ENCODE results near the gene DUSP7.

The DUSP7 gene

DNA sequence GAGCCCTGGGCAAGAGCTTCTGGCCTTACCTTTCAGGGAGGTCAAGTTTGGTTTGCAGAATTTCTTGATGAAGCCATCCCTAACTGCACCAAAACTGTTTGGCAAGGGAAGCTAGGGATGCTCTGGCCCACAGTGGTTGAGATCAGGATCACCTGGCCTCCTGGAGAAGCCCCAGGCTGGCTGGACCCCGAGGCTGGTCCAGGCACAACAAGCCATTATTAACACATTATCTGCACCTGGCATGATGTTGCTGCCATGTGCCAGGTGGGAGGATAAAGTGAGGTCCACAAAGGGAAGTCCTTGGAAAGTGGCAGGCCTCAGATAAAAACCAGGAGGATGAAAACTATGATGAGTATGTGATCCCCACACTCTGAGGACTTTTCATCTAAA, 35.9 kb upstream of the DUSP7 start:
- Histone ChIP-seq H3K4me3 (ENCODE audit: low read length in 2 of 2) (no peak overlapping the region), H3K4me1 (ENCODE audit: control insufficient read depth, insufficient read depth, low read length) (peaks cover 18% of the 10 kb centered on the region), H3K9me3 (ENCODE audit: control insufficient read depth in 2 of 2, low read length in 2 of 2) (no peaks in the 10 kb centered on the region), H3K27ac (ENCODE audit: low read length) (no peak overlapping the region), H3K36me3 (ENCODE audit: control insufficient read depth in 2 of 2, insufficient read depth in 2 of 2, low read length in 2 of 2) (no peaks in the 10 kb centered on the region), H3K9ac (ENCODE audit: low read length in 2 of 2) (no peak overlapping the region), H3K27me3 (ENCODE audit: control insufficient read depth in 1 of 2, insufficient read depth in 2 of 2, low read length in 2 of 2) (no peaks in the 10 kb centered on the region)

- Histone ChIP-seq H3K27me3 (ENCODE audit: control insufficient read depth in 1 of 2, insufficient read depth in 2 of 2, low read length in 2 of 2) (no peaks in the 10 kb centered on the region), H3K36me3 (ENCODE audit: control insufficient read depth in 2 of 2, insufficient read depth in 2 of 2, low read length in 2 of 2) (no peaks in the 10 kb centered on the region), H3K9me3 (ENCODE audit: control insufficient read depth in 2 of 2, low read length in 2 of 2) (no peaks in the 10 kb centered on the region), H3K27ac (ENCODE audit: low read length) (no peak overlapping the region), H3K4me3 (ENCODE audit: low read length in 2 of 2) (no peak overlapping the region), H3K4me1 (ENCODE audit: control insufficient read depth, insufficient read depth, low read length) (peaks cover 18% of the 10 kb centered on the region), H3K9ac (ENCODE audit: low read length in 2 of 2) (no peak overlapping the region)
Observed at GRCh38 chr3:52091586-52092270, 35.4 kb upstream of the DUSP7 start.

- Histone ChIP-seq H3K4me3 (ENCODE audit: low read length in 2 of 2) (no peak overlapping the region), H3K9ac (ENCODE audit: low read length in 2 of 2) (no peak overlapping the region), H3K27me3 (ENCODE audit: control insufficient read depth in 1 of 2, insufficient read depth in 2 of 2, low read length in 2 of 2) (no peaks in the 10 kb centered on the region), H3K27ac (ENCODE audit: low read length) (no peak overlapping the region), H3K9me3 (ENCODE audit: control insufficient read depth in 2 of 2, low read length in 2 of 2) (no peaks in the 10 kb centered on the region), H3K36me3 (ENCODE audit: control insufficient read depth in 2 of 2, insufficient read depth in 2 of 2, low read length in 2 of 2) (no peaks in the 10 kb centered on the region), H3K4me1 (ENCODE audit: control insufficient read depth, insufficient read depth, low read length) (peaks cover 18% of the 10 kb centered on the region)
Observed at GRCh38 chr3:52090933-52091468, 34.6 kb upstream of the DUSP7 start.

- Histone ChIP-seq H3K9ac (ENCODE audit: low read length in 2 of 2) (no peak overlapping the region), H3K4me1 (ENCODE audit: control insufficient read depth, insufficient read depth, low read length) (peaks cover 18% of the 10 kb centered on the region), H3K27ac (ENCODE audit: low read length) (no peak overlapping the region), H3K27me3 (ENCODE audit: control insufficient read depth in 1 of 2, insufficient read depth in 2 of 2, low read length in 2 of 2) (no peaks in the 10 kb centered on the region), H3K9me3 (ENCODE audit: control insufficient read depth in 2 of 2, low read length in 2 of 2) (no peaks in the 10 kb centered on the region), H3K4me3 (ENCODE audit: low read length in 2 of 2) (no peak overlapping the region), H3K36me3 (ENCODE audit: control insufficient read depth in 2 of 2, insufficient read depth in 2 of 2, low read length in 2 of 2) (no peaks in the 10 kb centered on the region)
Observed at GRCh38 chr3:52090131-52090932, 34.0 kb upstream of the DUSP7 start.

DNA sequence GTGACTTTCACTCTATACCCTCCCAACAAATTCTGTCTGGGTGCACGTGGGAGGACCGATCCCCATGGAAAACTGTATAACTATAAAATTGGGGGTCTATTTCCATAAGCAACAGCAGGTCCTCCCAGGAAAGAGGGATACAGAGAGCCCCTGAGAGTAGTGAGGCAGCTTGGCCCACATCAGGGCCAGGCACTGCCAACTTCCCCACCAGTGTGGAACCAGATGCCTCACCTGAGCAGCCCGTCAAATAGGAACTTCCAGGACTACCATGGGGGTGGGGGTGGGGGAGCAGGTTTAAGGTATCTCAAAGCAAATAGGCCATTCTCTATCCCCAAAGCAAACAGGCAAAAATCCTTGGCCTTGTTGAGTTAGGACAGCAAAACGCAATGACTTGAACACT, 33.3 kb upstream of the DUSP7 start:
- Histone ChIP-seq H3K4me3 (ENCODE audit: low read length in 2 of 2) (no peak overlapping the region), H3K36me3 (ENCODE audit: control insufficient read depth in 2 of 2, insufficient read depth in 2 of 2, low read length in 2 of 2) (no peaks in the 10 kb centered on the region), H3K4me1 (ENCODE audit: control insufficient read depth, insufficient read depth, low read length) (peaks cover 18% of the 10 kb centered on the region), H3K9me3 (ENCODE audit: control insufficient read depth in 2 of 2, low read length in 2 of 2) (no peaks in the 10 kb centered on the region), H3K9ac (ENCODE audit: low read length in 2 of 2) (no peak overlapping the region), H3K27ac (ENCODE audit: low read length) (peak overlapping the region; percentile 31), H3K27me3 (ENCODE audit: control insufficient read depth in 1 of 2, insufficient read depth in 2 of 2, low read length in 2 of 2) (no peaks in the 10 kb centered on the region)

DNA sequence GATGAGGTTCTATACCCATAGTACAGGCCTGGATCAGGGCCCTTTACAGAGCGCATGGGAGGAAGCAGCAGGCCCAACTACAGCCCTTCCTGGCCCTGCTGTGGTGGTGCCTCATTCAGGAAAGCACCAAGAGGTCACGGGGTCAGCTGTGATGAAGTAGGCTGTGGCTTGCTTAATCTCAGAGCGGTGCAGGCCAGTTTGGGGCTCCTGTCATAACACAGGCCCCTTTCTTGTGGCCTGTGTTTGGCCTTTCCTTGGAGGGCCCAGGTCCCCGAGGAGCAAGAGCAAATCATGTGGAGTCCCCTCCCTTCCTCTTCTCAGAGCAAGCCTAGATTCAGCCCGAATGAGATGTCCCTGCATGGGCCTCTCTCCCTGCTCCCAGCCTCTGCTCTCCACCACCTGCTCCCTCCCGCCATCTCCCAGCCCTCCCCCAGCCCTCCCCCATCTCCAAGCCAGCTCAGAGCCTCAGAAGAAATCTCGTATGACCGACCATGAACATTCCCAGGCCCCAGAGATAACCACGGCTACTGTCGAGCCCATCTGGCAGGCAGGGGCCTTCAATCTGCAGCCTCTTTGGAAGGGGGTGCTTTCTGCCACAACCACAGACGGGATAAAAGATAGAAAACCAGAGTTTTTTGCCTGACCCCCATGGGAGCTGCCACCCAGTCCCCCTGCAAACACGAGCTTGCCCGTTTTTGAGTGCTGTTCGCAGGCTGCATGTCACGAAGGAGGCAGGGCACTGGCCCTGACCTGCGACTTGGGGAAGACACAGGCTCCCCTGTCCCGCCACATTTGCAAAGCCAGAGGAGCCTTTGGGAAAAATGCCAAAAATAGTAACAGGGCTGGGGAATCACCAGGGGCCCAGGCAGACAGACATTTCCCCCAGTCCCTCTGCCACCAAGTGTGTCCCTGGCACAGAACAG, 32.3 kb upstream of the DUSP7 start:
- peaks cover 18% of the 10 kb centered on the region for H3K4me1 ChIP-seq (ENCODE audit: control insufficient read depth, insufficient read depth, low read length)

GRCh38 chr3:52087731-52088130, 31.4 kb upstream of the DUSP7 start:
- Histone ChIP-seq H3K4me3 (ENCODE audit: low read length in 2 of 2) (no peak overlapping the region), H3K9me3 (ENCODE audit: control insufficient read depth in 2 of 2, low read length in 2 of 2) (no peaks in the 10 kb centered on the region), H3K27ac (ENCODE audit: low read length) (no peak overlapping the region), H3K27me3 (ENCODE audit: control insufficient read depth in 1 of 2, insufficient read depth in 2 of 2, low read length in 2 of 2) (no peaks in the 10 kb centered on the region), H3K9ac (ENCODE audit: low read length in 2 of 2) (no peak overlapping the region), H3K36me3 (ENCODE audit: control insufficient read depth in 2 of 2, insufficient read depth in 2 of 2, low read length in 2 of 2) (no peaks in the 10 kb centered on the region), H3K4me1 (ENCODE audit: control insufficient read depth, insufficient read depth, low read length) (peaks cover 18% of the 10 kb centered on the region)

More for the DNA sequence above, 32.3 kb upstream of the DUSP7 start:
- Histone ChIP-seq H3K4me3 (ENCODE audit: low read length in 2 of 2) (no peak overlapping the region), H3K27me3 (ENCODE audit: control insufficient read depth in 1 of 2, insufficient read depth in 2 of 2, low read length in 2 of 2) (no peaks in the 10 kb centered on the region), H3K36me3 (ENCODE audit: control insufficient read depth in 2 of 2, insufficient read depth in 2 of 2, low read length in 2 of 2) (no peaks in the 10 kb centered on the region), H3K27ac (ENCODE audit: low read length) (no peak overlapping the region), H3K9ac (ENCODE audit: low read length in 2 of 2) (no peak overlapping the region), H3K9me3 (ENCODE audit: control insufficient read depth in 2 of 2, low read length in 2 of 2) (no peaks in the 10 kb centered on the region)

- Histone ChIP-seq H3K36me3 (ENCODE audit: control insufficient read depth in 2 of 2, insufficient read depth in 2 of 2, low read length in 2 of 2) (no peaks in the 10 kb centered on the region), H3K4me3 (ENCODE audit: low read length in 2 of 2) (no peak overlapping the region), H3K9me3 (ENCODE audit: control insufficient read depth in 2 of 2, low read length in 2 of 2) (no peaks in the 10 kb centered on the region), H3K27ac (ENCODE audit: low read length) (no peak overlapping the region), H3K9ac (ENCODE audit: low read length in 2 of 2) (no peak overlapping the region), H3K4me1 (ENCODE audit: control insufficient read depth, insufficient read depth, low read length) (peaks cover 18% of the 10 kb centered on the region), H3K27me3 (ENCODE audit: control insufficient read depth in 1 of 2, insufficient read depth in 2 of 2, low read length in 2 of 2) (no peaks in the 10 kb centered on the region)
Observed at GRCh38 chr3:52086976-52087663, 30.7 kb upstream of the DUSP7 start.

DNA sequence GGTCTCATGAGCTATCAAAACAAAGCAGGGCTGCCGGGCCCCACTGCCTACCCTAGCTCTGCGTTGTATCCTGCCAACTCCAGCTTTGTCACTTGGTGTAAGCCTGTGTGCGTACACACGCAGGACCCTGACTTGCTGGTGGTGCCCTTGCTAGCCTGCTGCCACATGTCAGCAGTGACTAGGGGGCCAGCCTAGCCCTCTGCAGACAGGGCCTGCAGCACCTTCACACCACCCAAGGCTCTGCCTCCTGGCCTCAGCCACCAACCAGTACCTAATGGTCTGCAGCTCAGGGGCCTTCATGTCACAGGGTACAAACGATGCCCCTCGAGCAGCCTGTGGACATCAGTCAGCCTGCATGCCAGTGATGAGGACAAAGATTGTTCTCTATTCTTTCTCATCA, 30.1 kb upstream of the DUSP7 start:
- no peaks in the 10 kb centered on the region for H3K36me3 ChIP-seq (ENCODE audit: control insufficient read depth in 2 of 2, insufficient read depth in 2 of 2, low read length in 2 of 2)
- H3K4me1 ChIP-seq (ENCODE audit: control insufficient read depth, insufficient read depth, low read length), result peaks cover 18% of the 10 kb centered on the region
- no peaks in the 10 kb centered on the region for H3K9me3 ChIP-seq (ENCODE audit: control insufficient read depth in 2 of 2, low read length in 2 of 2)
- H3K27me3 ChIP-seq (ENCODE audit: control insufficient read depth in 1 of 2, insufficient read depth in 2 of 2, low read length in 2 of 2), result no peaks in the 10 kb centered on the region
- no peak overlapping the region for H3K4me3 ChIP-seq (ENCODE audit: low read length in 2 of 2)
- no peak overlapping the region for H3K27ac ChIP-seq (ENCODE audit: low read length)
- H3K9ac ChIP-seq (ENCODE audit: low read length in 2 of 2), result no peak overlapping the region

GRCh38 chr3:52085681-52086282, 29.4 kb upstream of the DUSP7 start:
- Histone ChIP-seq H3K4me3 (ENCODE audit: low read length in 2 of 2) (no peak overlapping the region), H3K27me3 (ENCODE audit: control insufficient read depth in 1 of 2, insufficient read depth in 2 of 2, low read length in 2 of 2) (no peaks in the 10 kb centered on the region), H3K9me3 (ENCODE audit: control insufficient read depth in 2 of 2, low read length in 2 of 2) (no peaks in the 10 kb centered on the region), H3K4me1 (ENCODE audit: control insufficient read depth, insufficient read depth, low read length) (peaks cover 18% of the 10 kb centered on the region), H3K27ac (ENCODE audit: low read length) (no peak overlapping the region), H3K36me3 (ENCODE audit: control insufficient read depth in 2 of 2, insufficient read depth in 2 of 2, low read length in 2 of 2) (no peaks in the 10 kb centered on the region), H3K9ac (ENCODE audit: low read length in 2 of 2) (no peak overlapping the region)
